Activated naive CD4-positive, alpha-beta T cell (primary cell): Measurements from ENCODE around the gene DTHD1.

Experiments used
- DNase-seq, 4 experiments: peaks; one replicate each; lab custom pipeline; 2025; lab: John Stamatoyannopoulos, UW

The DTHD1 gene

DNA sequence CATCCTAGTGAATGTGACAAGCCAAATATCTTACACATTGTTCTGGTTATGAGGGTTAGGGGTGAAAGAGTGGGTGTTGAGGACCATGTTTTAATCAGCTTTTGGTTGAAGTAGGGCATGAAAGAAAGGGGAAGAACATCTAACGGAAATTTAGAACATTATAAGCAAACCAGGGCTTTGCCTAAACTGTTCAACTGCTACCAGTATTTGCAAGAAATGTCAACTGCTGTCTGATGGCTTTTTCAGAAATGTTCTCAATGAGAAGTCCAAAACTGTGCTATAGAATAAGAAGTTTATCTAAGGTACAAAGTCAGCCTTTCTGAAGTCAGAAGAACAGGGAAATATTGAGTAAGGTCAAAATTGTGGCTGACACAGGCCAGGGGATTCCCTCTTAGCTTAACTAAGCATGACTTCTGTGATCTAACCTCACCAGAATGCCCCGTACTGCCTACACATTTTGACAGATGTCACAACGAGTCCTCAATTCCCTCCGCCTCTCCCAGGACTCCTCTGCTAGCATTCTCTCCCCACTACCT lies 67.1 kb downstream of the DTHD1 start:
- no peak for DNase-seq

- no peak for DNase-seq
These were observed 68.6 kb downstream of the DTHD1 start for GRCh38 chr4:36349938-36350549.

- DNase-seq = peak; percentile 22 to 62 (median 40)
These were observed 69.8 kb downstream of the DTHD1 start for GRCh38 chr4:36351082-36351666.

- no peak for DNase-seq
These were observed 72.6 kb downstream of the DTHD1 start for GRCh38 chr4:36353998-36354397.

- DNase-seq = no peak
These were observed 76.8 kb downstream of the DTHD1 start for GRCh38 chr4:36358173-36358572.

- no peak for DNase-seq
These were observed 79.3 kb downstream of the DTHD1 start for GRCh38 chr4:36360755-36361154.

GRCh38 chr4:36363024-36363423 lies 81.6 kb downstream of the DTHD1 start:
- DNase-seq = no peak

GRCh38 chr4:36374836-36375511 lies 93.6 kb downstream of the DTHD1 start:
- DNase-seq = no peak

GRCh38 chr4:36385951-36386571 lies 104.6 kb downstream of the DTHD1 start:
- DNase-seq = peak in 2 of 4 experiments; percentile 4

DNA sequence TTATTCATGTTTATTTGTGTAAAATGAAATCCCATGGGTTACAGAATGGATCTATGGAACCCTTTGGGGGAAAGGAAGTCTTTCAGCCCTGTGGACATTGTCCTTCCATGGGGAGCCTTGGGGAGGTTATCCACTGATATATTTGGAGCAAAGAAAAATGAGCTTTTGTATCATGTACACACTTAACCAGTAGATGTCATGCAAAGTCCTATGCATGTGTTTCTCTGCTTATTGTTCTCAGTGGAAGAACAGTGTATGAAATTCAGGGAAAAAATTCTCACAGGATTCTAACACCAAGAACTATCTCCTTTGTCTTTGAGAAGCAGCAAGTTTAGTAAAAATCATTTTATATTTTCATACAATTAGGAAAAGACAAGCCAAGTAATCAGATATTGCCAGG lies 105.3 kb downstream of the DTHD1 start:
- DNase-seq = no peak

DNA sequence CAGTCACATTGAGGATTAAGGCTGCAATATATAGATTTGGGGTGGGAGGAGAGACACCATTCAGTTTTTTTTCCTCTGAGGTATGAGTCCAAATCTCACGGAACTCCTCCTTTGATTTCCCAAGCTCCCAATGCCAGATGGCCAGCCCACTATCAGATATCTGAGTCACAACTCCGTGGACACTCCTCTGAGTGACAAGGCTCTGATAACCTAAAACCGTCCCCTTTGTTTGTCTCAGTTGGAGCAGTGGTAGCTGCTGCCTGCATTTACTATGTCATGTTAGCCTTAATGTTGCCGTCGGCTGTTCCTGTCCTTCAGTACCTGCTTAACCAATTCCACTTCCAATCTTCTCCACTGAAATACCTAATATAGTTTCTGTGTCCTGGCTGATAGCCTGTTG lies 107.3 kb downstream of the DTHD1 start:
- DNase-seq = no peak

- no peak for DNase-seq
These were observed 110.0 kb downstream of the DTHD1 start for GRCh38 chr4:36391411-36391810.

GRCh38 chr4:36392024-36392423 lies 110.6 kb downstream of the DTHD1 start:
- no peak for DNase-seq

- no peak for DNase-seq
These were observed 111.5 kb downstream of the DTHD1 start for GRCh38 chr4:36392916-36393315.
